GM12874 (cell line): ENCODE results near the gene DEFB132.

Source experiments
- TF ChIP-seq, protein P1 (sequence below): IDR thresholded peaks from 2 replicates; pipeline ENCODE4 v1.5.1; 2011; ENCODE audit warnings: low read depth, mild to moderate bottlenecking, control low read depth, low read length, moderate library complexity; ENCODE audit not compliant: insufficient read depth

DEFB132 gene

GRCh38 chr20:251354-251753 lies 6.2 kb upstream of the DEFB132 start:
- TF ChIP-seq, protein P1, sequence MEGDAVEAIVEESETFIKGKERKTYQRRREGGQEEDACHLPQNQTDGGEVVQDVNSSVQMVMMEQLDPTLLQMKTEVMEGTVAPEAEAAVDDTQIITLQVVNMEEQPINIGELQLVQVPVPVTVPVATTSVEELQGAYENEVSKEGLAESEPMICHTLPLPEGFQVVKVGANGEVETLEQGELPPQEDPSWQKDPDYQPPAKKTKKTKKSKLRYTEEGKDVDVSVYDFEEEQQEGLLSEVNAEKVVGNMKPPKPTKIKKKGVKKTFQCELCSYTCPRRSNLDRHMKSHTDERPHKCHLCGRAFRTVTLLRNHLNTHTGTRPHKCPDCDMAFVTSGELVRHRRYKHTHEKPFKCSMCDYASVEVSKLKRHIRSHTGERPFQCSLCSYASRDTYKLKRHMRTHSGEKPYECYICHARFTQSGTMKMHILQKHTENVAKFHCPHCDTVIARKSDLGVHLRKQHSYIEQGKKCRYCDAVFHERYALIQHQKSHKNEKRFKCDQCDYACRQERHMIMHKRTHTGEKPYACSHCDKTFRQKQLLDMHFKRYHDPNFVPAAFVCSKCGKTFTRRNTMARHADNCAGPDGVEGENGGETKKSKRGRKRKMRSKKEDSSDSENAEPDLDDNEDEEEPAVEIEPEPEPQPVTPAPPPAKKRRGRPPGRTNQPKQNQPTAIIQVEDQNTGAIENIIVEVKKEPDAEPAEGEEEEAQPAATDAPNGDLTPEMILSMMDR: no peak

- TF ChIP-seq, protein P1: no peak
Observed at GRCh38 chr20:252801-253200, 4.7 kb upstream of the DEFB132 start.

DNA sequence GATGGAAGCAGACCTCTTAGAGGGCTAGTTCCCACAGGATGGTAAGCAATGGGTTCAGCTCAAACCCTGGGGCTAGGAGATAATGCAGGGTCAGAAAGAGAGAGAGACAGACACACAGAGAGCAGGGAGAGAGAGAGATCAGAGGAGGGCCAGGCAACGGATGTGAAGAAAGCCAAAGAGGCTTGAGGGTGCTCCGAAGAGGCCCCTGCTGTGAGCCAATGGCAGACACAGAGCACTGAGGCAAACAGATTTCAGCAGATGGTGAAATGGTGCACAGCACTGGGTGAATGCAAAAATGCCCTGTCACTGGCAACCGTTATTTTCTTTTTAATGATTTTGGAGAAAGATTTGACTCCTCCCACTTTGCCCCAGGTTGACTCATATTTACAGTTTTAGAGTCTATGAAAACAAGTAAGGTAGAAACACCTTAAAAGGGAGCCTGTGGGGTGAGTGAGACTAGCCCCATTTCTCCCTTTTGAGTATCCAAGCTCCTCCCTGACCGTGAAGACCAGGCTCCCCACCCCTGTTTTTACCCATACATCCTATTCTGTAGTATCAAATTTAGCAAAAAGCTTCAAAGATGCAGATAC lies 840 bp downstream of the DEFB132 start:
- TF ChIP-seq, protein P1: no peak

DNA sequence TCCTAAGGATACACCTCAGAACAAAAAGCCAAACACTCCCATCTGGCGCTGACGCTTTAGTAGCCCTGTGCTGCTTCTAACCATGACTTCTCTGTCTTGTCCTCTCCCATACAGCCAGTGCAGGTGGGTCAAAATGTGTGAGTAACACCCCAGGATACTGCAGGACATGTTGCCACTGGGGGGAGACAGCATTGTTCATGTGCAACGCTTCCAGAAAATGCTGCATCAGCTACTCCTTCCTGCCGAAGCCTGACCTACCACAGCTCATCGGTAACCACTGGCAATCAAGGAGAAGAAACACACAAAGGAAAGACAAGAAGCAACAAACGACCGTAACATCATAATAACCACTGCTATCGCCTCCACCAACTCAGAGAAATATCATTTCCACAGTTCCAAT lies 1.4 kb downstream of the DEFB132 start:
- TF ChIP-seq, protein P1: peak; percentile 21; the same call in 1 of the 2 replicates

DNA sequence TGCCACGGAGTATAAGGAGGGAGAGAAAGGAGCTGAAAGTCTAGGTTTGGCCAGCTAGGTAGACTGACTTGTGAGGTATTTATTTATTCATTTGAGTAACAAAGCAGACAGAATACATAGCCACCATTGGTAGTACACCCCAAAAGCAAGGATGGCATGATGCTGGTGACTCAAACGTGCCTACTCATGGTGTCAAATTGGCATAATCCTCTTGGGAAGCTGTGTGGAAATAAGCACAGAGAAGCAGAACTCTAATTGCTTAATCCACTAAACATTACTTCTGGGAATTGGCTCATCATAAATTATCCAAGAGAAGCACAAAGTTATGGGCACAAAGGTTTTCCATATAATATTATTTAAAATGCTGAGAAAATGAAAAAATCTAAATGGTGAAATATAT lies 2.5 kb downstream of the DEFB132 start:
- TF ChIP-seq, protein P1: no peak

DNA sequence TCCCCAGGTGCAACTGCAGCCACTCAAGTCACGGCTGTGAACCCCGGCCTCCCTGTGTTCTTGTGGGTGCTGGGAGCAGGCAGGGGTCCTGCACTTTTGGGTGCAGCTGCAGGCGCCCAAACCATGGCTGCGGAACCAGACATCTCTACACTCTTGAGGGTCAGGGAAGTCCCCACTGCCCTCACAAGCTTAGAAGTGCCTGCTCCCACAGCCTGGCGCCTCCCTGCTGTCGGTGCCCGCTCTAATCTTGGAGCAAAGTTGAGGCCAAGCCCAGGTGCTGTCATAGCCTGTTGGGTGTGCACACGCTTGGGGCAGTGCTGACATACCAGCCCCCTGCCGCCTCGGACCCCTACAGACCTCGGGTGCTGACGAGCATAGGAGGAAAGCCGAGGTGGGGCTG lies 6.2 kb downstream of the DEFB132 start:
- TF ChIP-seq, protein P1: no peak

DNA sequence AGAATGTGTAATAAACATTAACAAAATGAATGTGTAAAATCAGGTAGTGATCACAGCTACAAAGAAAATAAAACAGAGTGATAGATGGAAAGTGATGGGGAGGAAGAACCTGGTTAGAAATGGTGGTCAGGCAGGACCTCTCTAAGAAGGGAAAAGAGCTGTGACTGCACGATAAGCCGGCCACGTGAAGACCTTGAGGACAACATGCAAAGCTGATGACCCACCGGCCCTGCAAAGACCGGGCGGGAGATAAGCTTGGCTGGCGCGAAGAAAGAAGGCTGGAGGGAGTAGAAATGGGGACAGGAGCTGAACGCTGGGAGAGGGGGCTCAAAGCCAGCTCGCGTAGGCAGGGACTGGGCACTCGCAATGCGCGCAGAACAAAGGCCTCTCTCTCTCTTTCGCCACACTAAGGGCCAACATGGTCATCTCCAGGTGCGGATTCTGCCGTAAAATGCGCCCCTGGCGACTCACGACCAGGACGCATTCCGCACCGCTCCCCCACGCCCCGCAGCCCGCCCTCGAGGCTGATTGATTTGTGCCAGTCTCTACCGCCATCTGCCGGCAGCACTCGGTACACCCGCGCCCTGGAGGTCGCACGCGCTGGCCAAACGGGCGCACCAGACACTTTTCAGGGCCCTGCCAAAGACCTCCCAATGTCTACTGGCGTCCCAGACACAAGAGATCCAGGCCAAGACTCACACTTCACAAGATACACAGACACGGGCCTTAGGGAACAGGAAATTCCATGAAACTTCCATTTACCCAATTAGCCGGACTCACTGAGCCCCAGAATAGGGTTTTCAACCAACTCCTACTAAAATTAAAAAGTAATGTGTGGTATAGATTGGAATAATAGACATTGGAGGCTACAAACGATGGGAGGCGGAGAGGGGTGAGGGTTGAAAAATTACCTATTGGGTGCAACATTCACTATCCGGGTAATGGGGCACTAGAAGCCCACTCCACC lies 9.4 kb downstream of the DEFB132 start:
- TF ChIP-seq, protein P1: peak; percentile 96
